Stimulated activated CD4-positive, alpha-beta T cell treated with anti-CD3 and anti-CD28 coated beads, Interleukin-15, amount 100 ng/mL, for 1 hour (primary cell): ENCODE data around the gene PRDX3.

Experiments
- DNase-seq, 2 donors: peaks; one replicate each; pipeline ENCODE4 v3.0.0-alpha.2; 2020; ENCODE audit warnings: low read depth in 1 of 2, low spot score in 1 of 2

The PRDX3 gene

DNA sequence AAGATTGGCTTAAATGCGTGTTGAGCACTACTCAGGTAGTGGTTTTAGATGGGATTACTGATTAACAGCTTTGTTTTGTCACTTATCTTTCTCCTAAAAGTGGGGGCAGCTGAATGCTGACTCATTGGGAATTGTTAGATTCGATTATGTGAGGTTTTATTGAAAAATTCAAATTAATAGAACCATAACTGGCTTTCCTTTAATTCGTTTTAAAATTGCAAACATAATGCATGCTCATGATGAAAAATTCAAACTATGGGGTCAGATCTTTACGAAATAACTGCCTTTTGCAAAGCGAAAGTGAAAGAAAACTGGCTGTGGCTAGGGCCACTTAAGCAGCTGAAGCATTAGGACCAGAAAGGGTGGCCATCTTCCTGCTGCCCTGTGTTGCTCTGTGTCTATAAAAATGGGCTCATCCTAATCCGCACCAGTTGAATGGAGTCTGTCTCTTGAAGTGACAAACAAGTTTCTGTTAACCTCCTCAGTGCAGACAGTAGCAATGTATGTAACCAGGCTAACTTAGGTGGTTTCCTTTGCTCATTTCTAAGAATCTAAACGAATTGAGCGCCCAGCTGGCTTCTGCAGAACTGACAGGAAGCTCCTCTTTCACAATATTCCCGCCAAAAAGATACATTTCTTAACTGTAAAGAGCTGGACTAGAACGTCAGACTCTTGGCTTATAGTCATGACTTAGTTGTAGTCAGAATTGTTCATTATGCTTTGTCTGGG lies 46.9 kb downstream of the PRDX3 start:
- DNase-seq, result peak in 1 of 2 donors; percentile 3

DNA sequence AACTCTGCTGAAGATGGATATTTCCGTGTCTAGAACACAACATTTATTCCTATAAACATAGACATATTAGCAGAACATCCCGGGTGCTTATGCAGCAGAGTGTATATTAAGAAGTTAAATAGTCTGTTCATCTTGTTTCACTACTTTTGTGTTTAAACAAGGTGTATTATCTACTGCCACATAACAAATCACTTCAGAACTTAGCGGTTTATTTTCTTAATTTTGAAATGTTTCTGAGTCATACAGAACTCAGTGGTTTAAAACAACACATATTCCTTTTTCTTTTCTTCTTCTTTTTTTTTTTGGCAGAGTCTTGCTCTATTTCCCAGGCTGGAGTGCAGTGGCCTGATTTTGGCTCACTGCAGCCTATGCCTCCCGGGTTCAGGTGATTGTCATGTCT lies 48.9 kb downstream of the PRDX3 start:
- DNase-seq, result no peak

DNA sequence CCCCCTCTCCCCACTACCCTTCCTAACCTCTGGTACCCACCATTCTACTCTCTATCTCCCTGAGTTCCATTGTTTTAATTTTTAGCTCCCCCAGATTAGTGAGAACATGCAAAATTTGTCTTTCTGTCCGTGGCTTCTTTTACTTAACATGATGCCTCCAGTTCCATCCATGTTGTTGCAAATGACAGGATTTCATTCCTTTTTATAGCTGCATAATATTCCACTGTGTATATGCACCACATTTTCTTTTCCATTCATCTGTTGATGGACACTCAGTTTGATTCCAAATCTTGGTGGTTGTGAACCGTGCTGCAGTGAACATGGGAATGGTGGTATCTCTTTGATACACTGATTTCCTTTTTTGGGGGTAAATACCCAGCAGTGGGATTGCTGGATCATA lies 52.7 kb downstream of the PRDX3 start:
- no peak for DNase-seq

DNA sequence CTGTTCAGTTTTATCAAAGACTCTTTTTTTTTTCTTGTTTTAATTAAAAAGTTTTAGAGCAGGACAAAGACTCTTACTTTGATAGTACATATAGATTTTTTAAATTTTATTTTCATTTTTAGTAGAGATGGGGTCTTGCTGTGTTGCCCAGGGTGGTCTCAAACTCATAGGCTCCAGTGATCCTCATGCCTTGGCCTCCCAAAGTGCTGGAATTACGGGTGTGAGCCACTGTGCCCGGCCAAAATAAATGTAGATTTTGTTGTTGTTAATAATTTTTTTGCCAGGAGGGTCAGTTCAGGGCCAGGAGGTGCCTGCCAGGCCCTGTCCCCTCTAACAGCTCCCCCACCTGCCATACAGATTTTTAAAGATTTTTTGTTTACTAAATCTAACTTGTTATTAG lies 57.7 kb downstream of the PRDX3 start:
- DNase-seq, result no peak

DNA sequence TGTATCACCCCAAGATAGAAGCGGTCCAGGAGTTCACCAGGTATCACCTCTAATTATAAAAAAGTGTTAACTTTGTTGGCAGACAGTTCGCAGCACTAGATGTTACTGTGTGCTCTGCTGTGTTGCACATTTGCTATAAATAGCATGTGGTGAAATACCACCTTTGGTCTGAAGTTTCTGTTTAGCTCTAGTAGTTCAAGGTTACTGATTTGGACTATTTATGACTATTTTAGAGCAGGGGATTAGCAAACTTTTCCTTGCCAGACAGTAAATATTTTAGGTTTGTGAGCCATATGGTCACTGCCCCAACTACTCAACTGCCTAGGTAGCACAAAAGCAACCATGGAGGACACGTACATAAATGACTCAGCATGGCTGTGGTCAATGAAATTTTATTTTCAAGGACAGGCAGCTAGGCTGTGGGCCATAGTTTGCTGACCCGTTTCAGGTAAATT lies 58.2 kb downstream of the PRDX3 start:
- no peak for DNase-seq

DNA sequence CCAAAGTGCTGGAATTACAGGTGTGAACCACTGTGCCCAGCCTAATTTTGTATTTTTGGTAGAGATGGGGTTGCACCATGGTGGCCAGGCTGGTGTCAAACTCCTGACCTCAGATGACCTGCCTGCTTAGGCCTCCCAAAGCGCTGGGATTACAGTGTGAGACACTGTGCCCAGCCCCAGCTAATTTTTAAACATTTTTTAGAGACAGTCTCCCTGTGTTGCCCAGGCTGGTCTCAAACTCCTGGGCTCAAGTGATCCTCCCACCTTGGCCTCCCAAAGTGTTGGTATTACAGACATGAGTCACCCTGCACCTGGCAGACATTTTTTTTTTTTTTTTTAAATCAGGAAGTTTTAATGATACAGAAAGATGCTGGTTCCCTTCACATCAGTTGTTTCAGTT lies 59.2 kb downstream of the PRDX3 start:
- DNase-seq, result no peak

DNA sequence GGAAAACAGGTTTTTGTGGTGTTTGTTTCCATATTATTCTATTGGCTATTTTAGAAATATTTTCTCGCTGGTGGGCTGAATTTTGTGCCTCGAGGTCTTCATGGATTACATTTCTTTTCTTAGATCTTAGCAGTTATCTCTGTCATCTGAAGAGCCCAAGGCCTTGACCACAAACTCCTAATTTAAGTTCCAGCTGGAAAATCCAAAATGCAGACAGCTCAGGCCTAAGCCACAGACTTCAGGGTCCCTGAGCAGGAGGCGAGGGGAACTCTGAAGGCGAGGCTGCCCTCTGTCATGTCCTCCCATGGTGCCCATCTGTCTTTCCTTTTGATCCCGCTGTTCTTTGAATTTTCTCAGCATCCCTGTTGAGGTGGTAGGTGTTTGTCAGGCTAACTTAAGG lies 60.4 kb downstream of the PRDX3 start:
- no peak for DNase-seq
